Peyer's patch (tissue), 4 donors: ENCODE measurements around the gene EMCN. TPM values are rescaled to one million over a fixed set of nuclear protein-coding genes. Genes with fewer than 3 reads are reported as not detected.

ENCODE experiments used
- DNase-seq, 3 donors: peaks; one replicate each; pipeline ENCODE4 v3.0.0-alpha.2; 2017 to 2019
- H3K27ac ChIP-seq, 4 donors: fragments of 200-600 bp; sonication (generic); one replicate each; pipeline ENCODE4 v1.5.1; 2016 to 2019
- H3K27me3 ChIP-seq, 2 donors: fragments of 200-600 bp; sonication (generic); one replicate each; pipeline ENCODE4 v1.5.1; 2019
- H3K36me3 ChIP-seq, 3 donors: fragments of 200-600 bp; sonication (generic); one replicate each; pipeline ENCODE4 v1.5.1; 2016 to 2019
- H3K4me1 ChIP-seq, 4 donors: fragments of 200-600 bp; sonication (generic); one replicate each; pipeline ENCODE4 v1.5.1; 2016 to 2019
- H3K4me3 ChIP-seq, 4 donors: fragments of 200-600 bp; sonication (generic); 1 replicate in 3 of 4; 2 replicates in 1 of 4; pipeline ENCODE4 v1.5.1; 2016 to 2019; ENCODE audit warnings: mild to moderate bottlenecking in 1 of 4
- H3K9me3 ChIP-seq, 4 donors: fragments of 200-600 bp; sonication (generic); one replicate each; pipeline ENCODE4 v1.5.1; 2016 to 2019; ENCODE audit warnings: mild to moderate bottlenecking in 1 of 4
- CTCF ChIP-seq, 6 experiments: fragments of 450-650 bp in 4 of 6; fragments of 200-600 bp in 2 of 6; sonication (generic) in 1 of 6; IDR thresholded peaks; one replicate each; pipeline ENCODE4 v1.5.1; 2017 to 2019; ENCODE audit warnings: antibody characterized with exemption in 6 of 6, mild to moderate bottlenecking in 3 of 6, moderate library complexity in 1 of 6
- POLR2A ChIP-seq, 2 donors: fragments of 450-650 bp; IDR thresholded peaks; one replicate each; pipeline ENCODE4 v1.5.1; 2017; ENCODE audit warnings: antibody characterized with exemption in 2 of 2, mild to moderate bottlenecking in 2 of 2, moderate library complexity in 2 of 2
- total RNA-seq, 4 donors: library from RNA; depleted of rRNA; stranded (reverse); fragments of >200 nt; gene quantifications; one replicate each; pipeline ENCODE4 v1.1.0, GENCODE V29; 2016

The EMCN gene
- total RNA-seq, 4 donors from 2014 or later: 1.2 to 42.1 (median 3.8) TPM

- Histone ChIP-seq H3K4me3 (no peak overlapping the region), H3K4me1 (no peaks in the 10 kb centered on the region), H3K27me3 (no peaks in the 10 kb centered on the region), H3K27ac (no peak overlapping the region), H3K36me3 (no peaks in the 10 kb centered on the region), H3K9me3 (no peaks in the 10 kb centered on the region)
- DNase-seq: no peak
- TF ChIP-seq CTCF (IDR thresholded peaks at IDR 0.05) (no peak), POLR2A (IDR thresholded peaks at IDR 0.05) (no peak)
Observed at GRCh38 chr4:100508691-100509090, 9.1 kb downstream of the EMCN start.

DNA sequence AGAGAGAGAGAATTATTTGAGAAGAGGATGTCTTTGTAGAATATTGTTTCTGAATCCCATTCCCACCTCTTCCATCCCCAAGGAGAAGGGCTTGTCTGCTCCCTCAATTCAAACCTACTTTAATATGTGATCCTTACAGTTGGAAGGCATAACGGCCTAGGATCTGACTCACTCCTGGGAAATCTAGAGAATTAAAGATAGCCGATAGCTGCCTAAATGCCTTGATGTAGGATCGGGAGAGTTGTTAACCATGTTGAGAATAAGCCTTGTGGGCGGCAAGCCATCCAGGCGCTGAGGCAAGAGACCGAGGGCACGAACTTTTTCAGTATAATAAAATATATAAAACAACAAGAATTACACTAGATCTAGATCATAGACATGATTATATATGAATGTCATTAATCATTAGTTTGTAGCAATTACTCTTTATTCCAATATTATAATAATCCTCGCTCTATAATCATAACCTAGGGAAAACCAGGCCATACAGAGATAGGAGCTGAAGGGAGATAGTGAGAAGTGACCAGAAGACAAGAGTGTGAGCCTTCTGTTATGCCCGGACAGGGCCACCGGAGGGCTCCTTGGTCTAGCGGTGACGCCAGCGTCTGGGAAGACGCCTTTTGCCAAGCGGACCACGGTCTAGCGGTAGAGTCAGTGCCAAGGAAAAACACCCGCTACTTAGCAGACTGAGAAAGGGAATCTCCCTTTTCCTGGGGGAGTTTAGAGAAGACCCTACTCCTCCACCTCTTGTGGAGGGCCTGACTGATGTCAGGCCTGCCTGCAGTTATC, 13.5 kb downstream of the EMCN start:
- Histone ChIP-seq H3K27me3 (no peaks in the 10 kb centered on the region), H3K9me3 (no peaks in the 10 kb centered on the region), H3K27ac (no peak overlapping the region), H3K4me1 (no peaks in the 10 kb centered on the region), H3K36me3 (no peaks in the 10 kb centered on the region), H3K4me3 (no peak overlapping the region)
- no peak for TF ChIP-seq CTCF (IDR thresholded peaks at IDR 0.05)
- no peak for TF ChIP-seq POLR2A (IDR thresholded peaks at IDR 0.05)
- no peak for DNase-seq

- Histone ChIP-seq H3K4me1 (no peaks in the 10 kb centered on the region), H3K27me3 (no peaks in the 10 kb centered on the region), H3K9me3 (no peaks in the 10 kb centered on the region), H3K36me3 (no peaks in the 10 kb centered on the region), H3K4me3 (no peak overlapping the region), H3K27ac (no peak overlapping the region)
- TF ChIP-seq CTCF (IDR thresholded peaks at IDR 0.05) (no peak), POLR2A (IDR thresholded peaks at IDR 0.05) (no peak)
- DNase-seq: no peak
Observed at GRCh38 chr4:100497791-100498190, 20.0 kb downstream of the EMCN start.

GRCh38 chr4:100495074-100495473, 22.7 kb downstream of the EMCN start:
- no peaks in the 10 kb centered on the region for H3K27me3 ChIP-seq
- H3K4me3 ChIP-seq: no peak overlapping the region
- no peaks in the 10 kb centered on the region for H3K36me3 ChIP-seq
- TF ChIP-seq CTCF (IDR thresholded peaks at IDR 0.05) (no peak), POLR2A (IDR thresholded peaks at IDR 0.05) (no peak)
- DNase-seq: no peak
- no peaks in the 10 kb centered on the region for H3K9me3 ChIP-seq
- no peaks in the 10 kb centered on the region for H3K4me1 ChIP-seq
- H3K27ac ChIP-seq: no peak overlapping the region

DNA sequence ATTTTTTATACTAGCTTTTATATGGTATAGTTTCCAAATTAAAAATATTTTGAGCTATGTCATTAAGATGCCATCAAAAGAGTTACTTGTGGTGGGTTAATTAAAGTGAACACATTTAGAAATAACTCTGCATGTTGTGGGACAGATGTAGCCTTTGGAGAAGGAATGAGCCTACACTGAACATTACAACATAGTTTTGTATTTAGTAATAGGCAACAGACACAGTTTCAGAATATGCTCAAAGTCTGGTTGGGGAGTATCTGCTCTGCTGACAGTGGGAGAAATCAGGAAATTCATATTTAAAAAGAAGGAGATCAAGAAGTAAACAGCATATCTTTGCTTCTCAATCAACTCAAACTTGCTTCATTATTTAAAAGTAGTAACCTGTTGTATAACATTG, 23.7 kb downstream of the EMCN start:
- Histone ChIP-seq H3K27me3 (no peaks in the 10 kb centered on the region), H3K27ac (no peak overlapping the region), H3K36me3 (no peaks in the 10 kb centered on the region), H3K9me3 (no peaks in the 10 kb centered on the region), H3K4me3 (no peak overlapping the region), H3K4me1 (no peaks in the 10 kb centered on the region)
- no peak for DNase-seq
- TF ChIP-seq POLR2A (IDR thresholded peaks at IDR 0.05) (no peak), CTCF (IDR thresholded peaks at IDR 0.05) (no peak)
